ENCODE data around the gene PPP1R11.

PPP1R11 gene

GRCh38 chr6:30071858-30072257, 4.9 kb downstream of the PPP1R11 start:
- TF ChIP-seq GATA1 (IDR thresholded peaks at IDR 0.05; ENCODE audit: low read depth, low read length) (no peak), POLR2A (IDR thresholded peaks at IDR 0.05; ENCODE audit: low read length) (no peak)
- no peak for DNase-seq

GRCh38 chr6:30073489-30074235, 6.7 kb downstream of the PPP1R11 start:
- DNase-seq = no peak
- TF ChIP-seq GATA1 (IDR thresholded peaks at IDR 0.05; ENCODE audit: low read depth, low read length) = no peak
- no peak for TF ChIP-seq POLR2A (IDR thresholded peaks at IDR 0.05; ENCODE audit: low read length)

GRCh38 chr6:30074331-30075093, 7.5 kb downstream of the PPP1R11 start:
- no peak for TF ChIP-seq POLR2A (IDR thresholded peaks at IDR 0.05; ENCODE audit: low read length)
- no peak for TF ChIP-seq GATA1 (IDR thresholded peaks at IDR 0.05; ENCODE audit: low read depth, low read length)
- DNase-seq = no peak

- TF ChIP-seq GATA1 (IDR thresholded peaks at IDR 0.05; ENCODE audit: low read depth, low read length) (no peak), POLR2A (IDR thresholded peaks at IDR 0.05; ENCODE audit: low read length) (no peak)
- DNase-seq = no peak
Observed at GRCh38 chr6:30075094-30075789, 8.2 kb downstream of the PPP1R11 start, which contains the start of gene RNF39. RNF39 (minus strand) TSS chr6:30075769; CDS start chr6:30075585, 184 bp downstream.

DNA sequence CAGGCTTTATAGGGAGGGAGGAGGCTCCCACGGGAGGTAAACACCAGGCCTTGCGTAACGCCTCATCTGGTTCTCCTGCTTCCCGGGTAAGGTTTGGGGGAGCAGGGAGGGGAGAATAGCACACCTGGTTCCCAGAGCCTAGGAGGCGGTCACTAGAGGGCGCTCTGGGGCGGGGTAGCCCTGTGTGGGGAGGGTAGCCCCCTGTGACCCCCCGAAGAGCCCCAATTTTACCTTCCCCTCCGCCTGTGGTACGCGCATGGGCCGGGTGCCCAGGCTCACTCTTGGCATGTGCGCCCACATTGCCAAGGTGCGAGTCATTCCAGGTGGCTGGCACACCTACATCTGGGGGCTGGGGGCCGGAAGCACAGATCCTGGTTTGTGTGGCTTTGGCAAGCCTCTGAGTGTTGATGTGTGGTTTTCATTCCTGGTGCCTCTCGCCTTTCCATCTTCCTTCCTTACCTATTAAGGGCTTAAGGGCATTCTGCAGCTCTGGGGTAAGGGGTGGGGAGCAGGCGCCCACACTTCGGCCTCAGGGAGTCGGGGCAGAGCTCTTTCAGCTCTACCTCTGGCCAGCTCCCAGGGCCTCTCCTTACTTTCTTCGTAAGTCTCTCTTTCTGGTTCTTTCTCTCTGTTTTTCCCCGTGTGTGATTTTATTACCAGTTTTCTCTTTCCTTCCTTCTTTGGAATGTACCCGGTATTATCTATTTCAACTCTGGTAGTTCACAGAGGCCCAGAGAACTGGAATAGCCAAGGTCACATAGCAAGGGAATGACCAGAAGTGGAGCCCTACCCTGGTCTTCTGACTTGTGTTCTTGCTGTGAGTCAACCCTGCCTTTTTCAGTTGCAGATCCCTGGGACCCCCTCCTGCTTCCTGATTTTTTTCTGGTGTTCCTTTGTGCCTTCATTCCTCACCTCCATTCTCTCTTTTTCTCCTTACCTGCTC, 9.1 kb downstream of the PPP1R11 start:
- peak in 1 of 2 experiments; percentile 20 for DNase-seq
- TF ChIP-seq GATA1 (IDR thresholded peaks at IDR 0.05; ENCODE audit: low read depth, low read length) (no peak), POLR2A (IDR thresholded peaks at IDR 0.05; ENCODE audit: low read length) (no peak)

DNA sequence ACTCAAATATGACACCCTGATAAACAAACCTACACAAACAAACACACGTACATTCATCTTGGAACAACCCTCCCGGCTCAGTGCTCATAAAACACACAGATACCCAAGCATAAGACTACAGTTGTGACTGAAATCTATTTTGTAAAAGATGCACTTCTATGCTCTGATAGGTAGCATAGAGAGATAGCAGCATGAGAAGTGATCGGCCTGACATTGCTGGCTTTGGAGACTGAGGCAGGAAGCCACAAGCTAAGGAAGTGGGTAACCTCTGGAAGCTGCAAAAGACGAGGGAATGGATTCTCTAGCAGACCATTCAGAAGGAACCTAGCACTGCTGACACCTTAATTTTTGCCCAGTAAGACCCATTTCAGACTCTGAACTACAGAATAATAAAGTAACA, 10.2 kb downstream of the PPP1R11 start:
- TF ChIP-seq POLR2A (IDR thresholded peaks at IDR 0.05; ENCODE audit: low read length) (no peak), GATA1 (IDR thresholded peaks at IDR 0.05; ENCODE audit: low read depth, low read length) (no peak)
- no peak for DNase-seq

- DNase-seq = no peak
Observed at GRCh38 chr6:30087876-30088275, 20.9 kb downstream of the PPP1R11 start.

GRCh38 chr6:30091577-30092381, 24.8 kb downstream of the PPP1R11 start:
- no peak for TF ChIP-seq POLR2A (IDR thresholded peaks at IDR 0.05; ENCODE audit: low read length)
- no peak for TF ChIP-seq GATA1 (IDR thresholded peaks at IDR 0.05; ENCODE audit: low read depth, low read length)
- no peak for DNase-seq

More at GRCh38 chr6:30087876-30088275, 20.9 kb downstream of the PPP1R11 start:
- TF ChIP-seq POLR2A (IDR thresholded peaks at IDR 0.05; ENCODE audit: low read length) (no peak), GATA1 (IDR thresholded peaks at IDR 0.05; ENCODE audit: low read depth, low read length) (no peak)

DNA sequence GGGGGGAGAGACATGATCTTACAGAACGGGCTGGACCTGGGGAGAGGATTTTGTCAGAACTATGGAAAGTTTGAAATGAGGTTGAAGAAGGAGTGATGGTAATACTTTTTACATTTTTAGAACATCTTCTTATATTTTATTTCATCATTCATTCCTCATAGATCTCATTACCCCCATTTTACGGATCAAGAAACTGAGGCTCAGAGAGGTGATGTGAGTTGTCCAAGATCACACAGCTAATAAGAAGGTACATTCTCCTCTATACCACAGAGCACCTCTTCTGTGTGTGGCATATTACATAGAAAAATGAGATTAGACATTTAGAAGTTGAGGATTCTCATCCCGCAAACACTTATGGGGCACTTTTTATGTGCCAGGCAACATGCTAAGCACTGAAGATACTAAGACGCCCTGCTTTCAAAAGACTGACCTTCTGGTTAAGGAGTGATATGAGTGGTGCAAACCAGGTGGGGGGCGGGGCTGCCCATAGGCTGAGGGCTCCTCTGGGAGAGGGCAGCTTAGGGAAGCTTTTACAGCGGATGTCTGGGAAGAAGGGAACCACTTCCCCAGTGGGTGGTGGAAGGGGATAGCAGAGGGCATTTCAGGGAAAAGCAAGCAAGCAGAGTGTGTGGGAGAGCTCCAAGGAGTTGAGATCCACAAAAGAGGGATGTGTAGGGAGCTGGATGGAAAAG, 26.0 kb downstream of the PPP1R11 start:
- TF ChIP-seq POLR2A (IDR thresholded peaks at IDR 0.05; ENCODE audit: low read length) (no peak), GATA1 (IDR thresholded peaks at IDR 0.05; ENCODE audit: low read depth, low read length) (no peak)

DNA sequence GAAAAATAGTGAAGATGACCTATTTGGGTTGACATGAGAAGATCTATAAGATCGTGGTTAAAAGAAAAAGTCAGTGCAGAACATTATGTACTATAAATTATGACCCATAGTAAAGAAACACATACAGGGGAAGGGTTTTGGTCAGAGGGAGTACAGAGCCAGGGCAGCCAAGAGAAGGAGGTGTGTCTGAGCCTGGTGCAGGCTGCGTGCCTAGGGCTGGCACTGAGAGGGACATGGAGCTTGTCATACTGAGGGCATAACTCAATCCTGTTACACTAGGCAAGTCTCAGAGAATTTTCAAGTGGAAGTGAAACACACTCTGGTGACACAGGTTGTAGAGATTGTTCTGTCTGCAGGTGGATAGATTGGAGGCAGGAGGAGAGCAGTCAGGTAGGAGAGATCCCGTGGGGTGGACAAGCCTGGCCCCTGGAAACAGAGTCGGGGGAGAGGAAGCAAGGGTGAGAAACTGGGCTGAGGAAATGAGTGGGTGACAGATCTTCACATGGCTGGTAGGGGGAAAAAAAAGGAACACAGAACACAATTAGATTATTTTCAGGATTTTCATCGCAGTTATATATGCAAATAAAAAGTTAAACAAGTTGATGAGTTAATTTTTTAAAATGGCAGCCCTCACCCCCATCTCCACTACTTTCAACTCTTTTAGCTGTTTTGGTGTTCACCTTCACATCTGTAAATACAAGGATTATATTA, 27.1 kb downstream of the PPP1R11 start:
- no peak for DNase-seq
- TF ChIP-seq POLR2A (IDR thresholded peaks at IDR 0.05; ENCODE audit: low read length) (no peak), GATA1 (IDR thresholded peaks at IDR 0.05; ENCODE audit: low read depth, low read length) (no peak)

More for the DNA sequence above, 26.0 kb downstream of the PPP1R11 start:
- DNase-seq = no peak

DNA sequence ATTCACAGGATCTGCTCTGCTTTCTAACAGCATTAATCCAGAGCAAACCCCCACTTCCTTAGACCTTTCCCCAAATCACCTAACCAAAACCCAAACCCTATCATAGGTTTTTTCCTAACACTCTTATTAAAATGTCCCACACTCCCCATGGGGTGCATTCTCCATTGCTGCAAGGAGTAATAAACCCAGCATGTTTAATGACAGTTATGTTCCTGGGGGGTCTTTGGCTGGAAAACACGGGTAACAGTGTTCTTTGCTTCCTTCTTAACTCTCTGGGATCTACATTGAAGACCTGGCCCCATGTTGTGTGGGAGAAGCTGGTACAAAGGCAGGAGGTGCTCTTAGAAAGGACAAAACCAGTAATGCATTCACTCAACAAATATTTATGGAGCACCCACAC, 29.8 kb downstream of the PPP1R11 start:
- no peak for DNase-seq
- TF ChIP-seq GATA1 (IDR thresholded peaks at IDR 0.05; ENCODE audit: low read depth, low read length) (no peak), POLR2A (IDR thresholded peaks at IDR 0.05; ENCODE audit: low read length) (no peak)
